Neural cell (in vitro differentiated cells): Measurements from ENCODE around the gene NECAB3. TPM values are rescaled to one million over a fixed set of nuclear protein-coding genes. Genes with fewer than 3 reads are reported as not detected.

Source experiments
- H2AFZ ChIP-seq: fragments of 200-600, 300-800 bp; sonication (generic), shearing (Covaris generic); 2 replicates; pipeline ENCODE4 v1.6.0; 2014; ENCODE audit warnings: low read depth, mild to moderate bottlenecking, antibody characterized with exemption, low read length, moderate library complexity
- H3F3A ChIP-seq: fragments of 200-600 bp; shearing (Covaris generic); 2 replicates; pipeline ENCODE4 v1.6.1; 2016; ENCODE audit warnings: mild to moderate bottlenecking, moderate library complexity, mixed read lengths, antibody characterized with exemption, low read length; ENCODE audit not compliant: insufficient read depth, poor library complexity, severe bottlenecking
- H3K27ac ChIP-seq: fragments of 200-600, 300-800 bp; sonication (generic), shearing (Covaris generic); 2 replicates; pipeline ENCODE4 v1.5.1; 2014; ENCODE audit warnings: mild to moderate bottlenecking, low read length, moderate library complexity
- H3K27me3 ChIP-seq: fragments of 300-800, 200-600 bp; sonication (generic), shearing (Covaris generic); 2 replicates; pipeline ENCODE4 v1.6.0; 2014; ENCODE audit warnings: mild to moderate bottlenecking, low read depth, low read length, moderate library complexity; ENCODE audit not compliant: insufficient read depth
- H3K36me3 ChIP-seq: fragments of 300-800, 200-600 bp; sonication (generic), shearing (Covaris generic); 2 replicates; pipeline ENCODE4 v1.5.1; 2014; ENCODE audit warnings: mild to moderate bottlenecking, antibody characterized with exemption, low read length, moderate library complexity; ENCODE audit not compliant: insufficient read depth
- H3K4me2 ChIP-seq: fragments of 300-800, 200-600 bp; sonication (generic), shearing (Covaris generic); 2 replicates; pipeline ENCODE4 v1.6.0; 2014; ENCODE audit warnings: mild to moderate bottlenecking, low read length
- H3K4me3 ChIP-seq: fragments of 300-800, 200-600 bp; sonication (generic), shearing (Covaris generic); 2 replicates; pipeline ENCODE4 v1.5.1; 2014; ENCODE audit warnings: mild to moderate bottlenecking, low read length, moderate library complexity
- H3K79me2 ChIP-seq: fragments of 200-600 bp; shearing (Covaris generic); replicated peaks from 2 replicates; pipeline ENCODE4 v1.6.0; 2014; ENCODE audit warnings: mild to moderate bottlenecking, low read length, moderate library complexity; ENCODE audit not compliant: insufficient read depth
- H3K9ac ChIP-seq: fragments of 300-800, 200-600 bp; sonication (generic), shearing (Covaris generic); 2 replicates; pipeline ENCODE4 v1.6.1; 2016; ENCODE audit warnings: mild to moderate bottlenecking, low read length, mixed read lengths
- H3K9me2 ChIP-seq: fragments of 200-600 bp; shearing (Covaris generic); 2 replicates; pipeline ENCODE4 v1.6.1; 2016; ENCODE audit warnings: mild to moderate bottlenecking, low read length, mixed read lengths; ENCODE audit not compliant: insufficient read depth
- H3K9me3 ChIP-seq: fragments of 200-600, 300-800 bp; sonication (generic), shearing (Covaris generic); 2 replicates; pipeline ENCODE4 v1.6.1; 2016; ENCODE audit warnings: mild to moderate bottlenecking, mixed run types, low read length, moderate library complexity, mixed read lengths
- H4K20me1 ChIP-seq: fragments of 200-600 bp; shearing (Covaris generic); 2 replicates; pipeline ENCODE4 v1.6.1; 2016; ENCODE audit warnings: mild to moderate bottlenecking, mixed run types; ENCODE audit not compliant: insufficient read depth
- EP300 ChIP-seq: fragments of 450-650 bp; conservative IDR thresholded peaks from 2 replicates; pipeline ENCODE4 v1.6.1; 2014; ENCODE audit warnings: antibody characterized with exemption, mild to moderate bottlenecking, moderate library complexity; ENCODE audit not compliant: poor library complexity, severe bottlenecking
- EZH2 ChIP-seq: fragments of 200-600, 300-800 bp; shearing (Covaris generic), sonication (generic); IDR thresholded peaks from 2 replicates; pipeline ENCODE4 v1.6.1; 2014; ENCODE audit warnings: antibody characterized with exemption, low read length, borderline replicate concordance, mild to moderate bottlenecking; ENCODE audit not compliant: insufficient read depth, poor library complexity, severe bottlenecking
- MXI1 ChIP-seq: fragments of 450-650 bp; conservative IDR thresholded peaks from 2 replicates; pipeline ENCODE4 v1.6.1; 2014; ENCODE audit warnings: antibody characterized with exemption, mild to moderate bottlenecking; ENCODE audit not compliant: poor library complexity, severe bottlenecking
- POLR2AphosphoS5 ChIP-seq: IDR thresholded peaks from 2 replicates; pipeline ENCODE4 v1.6.1; 2012
- polyA minus RNA-seq: library from RNA; depleted of rRNA, polyadenylated mRNA; stranded (reverse); fragments of >200 nt; gene quantifications from 2 replicates; pipeline ENCODE4 v1.2.3, GENCODE V29; 2014
- polyA plus RNA-seq: library from polyadenylated mRNA; depleted of rRNA; stranded (reverse); fragments of >200 nt; gene quantifications from 2 replicates; pipeline ENCODE4 v1.2.3, GENCODE V29; 2014
- TF ChIP-seq, protein P1 (sequence below): IDR thresholded peaks from 2 replicates; pipeline ENCODE4 v1.6.1; 2012; ENCODE audit warnings: borderline replicate concordance

NECAB3 gene, protein sequence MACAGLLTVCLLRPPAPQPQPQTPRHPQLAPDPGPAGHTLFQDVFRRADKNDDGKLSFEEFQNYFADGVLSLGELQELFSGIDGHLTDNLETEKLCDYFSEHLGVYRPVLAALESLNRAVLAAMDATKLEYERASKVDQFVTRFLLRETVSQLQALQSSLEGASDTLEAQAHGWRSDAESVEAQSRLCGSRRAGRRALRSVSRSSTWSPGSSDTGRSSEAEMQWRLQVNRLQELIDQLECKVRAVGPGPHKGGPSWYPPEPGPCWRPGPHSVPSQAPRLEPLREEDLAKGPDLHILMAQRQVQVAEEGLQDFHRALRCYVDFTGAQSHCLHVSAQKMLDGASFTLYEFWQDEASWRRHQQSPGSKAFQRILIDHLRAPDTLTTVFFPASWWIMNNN
- polyA plus RNA-seq (20.3 and 21.4 TPM in 2 replicates), polyA minus RNA-seq (17.0 and 23.4 TPM in 2 replicates)

DNA sequence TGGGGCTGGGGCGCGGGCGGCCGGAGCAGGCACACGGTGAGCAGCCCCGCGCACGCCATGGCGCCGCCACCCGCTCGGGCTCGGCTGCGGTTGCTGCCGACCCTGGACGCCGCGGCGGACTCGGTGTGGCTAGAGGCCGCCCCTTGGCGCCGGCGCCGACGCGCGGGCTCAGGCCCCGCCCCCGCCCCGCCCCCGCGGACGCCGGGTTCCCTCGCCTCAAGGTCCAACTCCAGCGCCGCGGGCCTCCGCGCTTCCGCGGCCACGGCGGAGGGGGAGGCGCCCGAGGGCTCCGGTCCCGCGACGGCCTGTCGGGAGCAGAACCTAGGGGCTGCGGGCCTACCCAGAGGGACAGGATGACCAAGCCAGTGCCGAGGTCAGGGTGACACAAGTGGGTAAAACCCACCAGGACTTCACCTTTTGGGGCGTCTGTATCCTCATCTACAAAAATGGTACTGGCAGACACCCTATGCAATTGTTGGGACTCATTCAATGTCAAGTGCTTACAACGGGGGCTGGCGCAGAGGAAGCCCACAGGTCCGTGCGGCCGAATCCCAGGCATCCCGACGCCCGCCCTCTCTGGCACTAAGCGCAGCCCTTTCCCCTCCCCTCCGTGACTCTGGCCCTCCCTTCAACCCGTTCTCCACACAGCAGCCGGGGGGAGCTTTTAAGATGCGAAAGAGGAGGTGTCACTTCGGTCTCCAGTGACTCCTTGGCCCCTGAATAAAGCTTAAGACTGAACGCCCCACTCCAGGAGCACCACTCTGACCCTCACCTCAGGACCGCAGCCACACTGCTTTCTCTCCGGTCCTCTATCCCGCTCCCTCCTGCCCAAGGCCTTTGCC is at the start of gene NECAB3:
NECAB3 (minus strand) TSS at position 135 of the 842 bp plus-strand sequence; CDS start at position 59, 76 bp downstream.
- H3K79me2 ChIP-seq = no peaks in the 10 kb centered on the region
- H3K27ac ChIP-seq = no peak within 1 kb of the TSS
- peaks cover 4% of the 10 kb centered on the region for H3F3A ChIP-seq
- H3K36me3 ChIP-seq = no peaks in the 10 kb centered on the region
- no peaks in the 10 kb centered on the region for H3K27me3 ChIP-seq
- H3K9me2 ChIP-seq = no peaks in the 10 kb centered on the region
- TF ChIP-seq, protein P1, sequence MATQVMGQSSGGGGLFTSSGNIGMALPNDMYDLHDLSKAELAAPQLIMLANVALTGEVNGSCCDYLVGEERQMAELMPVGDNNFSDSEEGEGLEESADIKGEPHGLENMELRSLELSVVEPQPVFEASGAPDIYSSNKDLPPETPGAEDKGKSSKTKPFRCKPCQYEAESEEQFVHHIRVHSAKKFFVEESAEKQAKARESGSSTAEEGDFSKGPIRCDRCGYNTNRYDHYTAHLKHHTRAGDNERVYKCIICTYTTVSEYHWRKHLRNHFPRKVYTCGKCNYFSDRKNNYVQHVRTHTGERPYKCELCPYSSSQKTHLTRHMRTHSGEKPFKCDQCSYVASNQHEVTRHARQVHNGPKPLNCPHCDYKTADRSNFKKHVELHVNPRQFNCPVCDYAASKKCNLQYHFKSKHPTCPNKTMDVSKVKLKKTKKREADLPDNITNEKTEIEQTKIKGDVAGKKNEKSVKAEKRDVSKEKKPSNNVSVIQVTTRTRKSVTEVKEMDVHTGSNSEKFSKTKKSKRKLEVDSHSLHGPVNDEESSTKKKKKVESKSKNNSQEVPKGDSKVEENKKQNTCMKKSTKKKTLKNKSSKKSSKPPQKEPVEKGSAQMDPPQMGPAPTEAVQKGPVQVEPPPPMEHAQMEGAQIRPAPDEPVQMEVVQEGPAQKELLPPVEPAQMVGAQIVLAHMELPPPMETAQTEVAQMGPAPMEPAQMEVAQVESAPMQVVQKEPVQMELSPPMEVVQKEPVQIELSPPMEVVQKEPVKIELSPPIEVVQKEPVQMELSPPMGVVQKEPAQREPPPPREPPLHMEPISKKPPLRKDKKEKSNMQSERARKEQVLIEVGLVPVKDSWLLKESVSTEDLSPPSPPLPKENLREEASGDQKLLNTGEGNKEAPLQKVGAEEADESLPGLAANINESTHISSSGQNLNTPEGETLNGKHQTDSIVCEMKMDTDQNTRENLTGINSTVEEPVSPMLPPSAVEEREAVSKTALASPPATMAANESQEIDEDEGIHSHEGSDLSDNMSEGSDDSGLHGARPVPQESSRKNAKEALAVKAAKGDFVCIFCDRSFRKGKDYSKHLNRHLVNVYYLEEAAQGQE = no peak
- TF ChIP-seq POLR2AphosphoS5 = peak; percentile 12
- peak; percentile 15 for TF ChIP-seq MXI1
- H4K20me1 ChIP-seq = no peaks in the 10 kb centered on the region
- H3K4me3 ChIP-seq = peak within 1 kb of the TSS; percentile 66
- no peak within 1 kb of the TSS for H2AFZ ChIP-seq
- peak within 1 kb of the TSS; percentile 61 for H3K9ac ChIP-seq
- H3K9me3 ChIP-seq = no peaks in the 10 kb centered on the region
- no peak within 1 kb of the TSS for H3K4me2 ChIP-seq

- Histone ChIP-seq H3K9ac (no peak overlapping the region), H3K4me2 (no peak overlapping the region), H3K9me3 (no peaks in the 10 kb centered on the region), H2AFZ (no peak overlapping the region), H3K36me3 (no peaks in the 10 kb centered on the region), H3K9me2 (no peaks in the 10 kb centered on the region), H3K4me3 (no peak overlapping the region), H4K20me1 (no peaks in the 10 kb centered on the region), H3F3A (no peaks in the 10 kb centered on the region), H3K79me2 (no peaks in the 10 kb centered on the region), H3K27me3 (no peaks in the 10 kb centered on the region), H3K27ac (no peak overlapping the region)
- no peak for TF ChIP-seq MXI1
- TF ChIP-seq EZH2 = no peak
Measured at GRCh38 chr20:33721391-33722140, 47.3 kb upstream of the NECAB3 start.

- no peak within 1 kb of the TSS for H2AFZ ChIP-seq
- no peaks in the 10 kb centered on the region for H3K79me2 ChIP-seq
Measured at GRCh38 chr20:33719989-33720709, 45.9 kb upstream of the NECAB3 start, which contains the start of gene PXMP4. PXMP4 (minus strand) TSS chr20:33720310; CDS start chr20:33720207, 103 bp downstream.

More at GRCh38 chr20:33719989-33720709, 45.9 kb upstream of the NECAB3 start, which contains the start of gene PXMP4:
- Histone ChIP-seq H3K27me3 (no peaks in the 10 kb centered on the region), H3K9me3 (no peaks in the 10 kb centered on the region), H3K4me3 (peak within 1 kb of the TSS; percentile 64), H3K9me2 (no peaks in the 10 kb centered on the region), H3K27ac (no peak within 1 kb of the TSS), H4K20me1 (no peaks in the 10 kb centered on the region), H3K4me2 (no peak within 1 kb of the TSS), H3F3A (no peaks in the 10 kb centered on the region), H3K36me3 (no peaks in the 10 kb centered on the region), H3K9ac (peak within 1 kb of the TSS; percentile 39)
- no peak for TF ChIP-seq EP300
